Adipocyte (in vitro differentiated cells): ENCODE measurements around the gene ACY1.

Experiments used
- DNase-seq: peaks from one replicate; pipeline ENCODE4 v3.0.0-alpha.2; 2015; ENCODE audit warnings: low read depth
- H3K27me3 ChIP-seq: replicated peaks from 2 replicates; pipeline ENCODE4 v1.7.0; 2013; ENCODE audit warnings: mild to moderate bottlenecking, low read length, moderate library complexity; ENCODE audit not compliant: control insufficient read depth, insufficient read depth
- H3K36me3 ChIP-seq: 2 replicates; pipeline ENCODE4 v1.7.0; 2013; ENCODE audit warnings: low read length, mild to moderate bottlenecking, moderate library complexity; ENCODE audit not compliant: control insufficient read depth, insufficient read depth, severe bottlenecking
- H3K4me1 ChIP-seq: 2 replicates; pipeline ENCODE4 v1.7.0; 2013; ENCODE audit warnings: mild to moderate bottlenecking, low read length, moderate library complexity; ENCODE audit not compliant: control insufficient read depth, insufficient read depth
- H3K4me3 ChIP-seq: 2 replicates; pipeline ENCODE4 v1.7.0; 2013; ENCODE audit warnings: mild to moderate bottlenecking, low read length, moderate library complexity
- H3K9ac ChIP-seq: 2 replicates; pipeline ENCODE4 v1.7.0; 2013; ENCODE audit warnings: mild to moderate bottlenecking, low read length, moderate library complexity
- H3K9me3 ChIP-seq: 2 replicates; pipeline ENCODE4 v1.7.0; 2013; ENCODE audit warnings: mild to moderate bottlenecking, low read length, moderate library complexity; ENCODE audit not compliant: control insufficient read depth

ACY1 gene

GRCh38 chr3:51968170-51968775, 15.1 kb upstream of the ACY1 start:
- Histone ChIP-seq H3K9me3 (no peaks in the 10 kb centered on the region), H3K4me1 (peaks cover 10% of the 10 kb centered on the region), H3K4me3 (peak overlapping the region; percentile 84), H3K9ac (peak overlapping the region; percentile 90), H3K27me3 (no peaks in the 10 kb centered on the region), H3K36me3 (peaks cover 7% of the 10 kb centered on the region)
- DNase-seq: peak; percentile 32

GRCh38 chr3:51968883-51969678, 14.3 kb upstream of the ACY1 start:
- no peak for DNase-seq
- Histone ChIP-seq H3K36me3 (peaks cover 7% of the 10 kb centered on the region), H3K4me1 (peaks cover 12% of the 10 kb centered on the region), H3K9me3 (no peaks in the 10 kb centered on the region), H3K27me3 (no peaks in the 10 kb centered on the region), H3K4me3 (no peak overlapping the region), H3K9ac (no peak overlapping the region)

GRCh38 chr3:51969841-51970240, 13.5 kb upstream of the ACY1 start:
- Histone ChIP-seq H3K27me3 (no peaks in the 10 kb centered on the region), H3K9me3 (no peaks in the 10 kb centered on the region), H3K9ac (no peak overlapping the region), H3K4me1 (peaks cover 19% of the 10 kb centered on the region), H3K36me3 (peaks cover 7% of the 10 kb centered on the region), H3K4me3 (no peak overlapping the region)
- no peak for DNase-seq

GRCh38 chr3:51970606-51971300, 12.6 kb upstream of the ACY1 start:
- no peak for DNase-seq
- no peaks in the 10 kb centered on the region for H3K9me3 ChIP-seq
- H3K4me1 ChIP-seq: peaks cover 24% of the 10 kb centered on the region
- H3K36me3 ChIP-seq: peaks cover 7% of the 10 kb centered on the region
- H3K27me3 ChIP-seq: no peaks in the 10 kb centered on the region
- no peak overlapping the region for H3K4me3 ChIP-seq
- H3K9ac ChIP-seq: no peak overlapping the region

- no peak overlapping the region for H3K9ac ChIP-seq
- H3K27me3 ChIP-seq: no peaks in the 10 kb centered on the region
- H3K4me3 ChIP-seq: no peak overlapping the region
- peaks cover 25% of the 10 kb centered on the region for H3K4me1 ChIP-seq
- H3K9me3 ChIP-seq: no peaks in the 10 kb centered on the region
- no peak for DNase-seq
- peaks cover 7% of the 10 kb centered on the region for H3K36me3 ChIP-seq
These were observed 12.0 kb upstream of the ACY1 start for GRCh38 chr3:51971350-51971749.

- Histone ChIP-seq H3K27me3 (no peaks in the 10 kb centered on the region), H3K36me3 (peaks cover 7% of the 10 kb centered on the region), H3K9ac (peak overlapping the region; percentile 96), H3K4me1 (peaks cover 17% of the 10 kb centered on the region), H3K9me3 (no peaks in the 10 kb centered on the region), H3K4me3 (peak overlapping the region; percentile 97)
- no peak for DNase-seq
These were observed 8.9 kb upstream of the ACY1 start for GRCh38 chr3:51974277-51974962.

GRCh38 chr3:51974963-51975851, 8.1 kb upstream of the ACY1 start, which contains the start of gene ABHD14A:
Gene ABHD14A, plus strand, starts transcription at chr3:51975064. Its CDS starts 72 bp downstream, at chr3:51975136.
- H3K4me3 ChIP-seq: peak within 1 kb of the TSS; percentile 97
- H3K36me3 ChIP-seq: peaks cover 7% of the 10 kb centered on the region
- no peaks in the 10 kb centered on the region for H3K9me3 ChIP-seq
- H3K4me1 ChIP-seq: peaks cover 17% of the 10 kb centered on the region
- peak; percentile 85 for DNase-seq
- peak within 1 kb of the TSS; percentile 96 for H3K9ac ChIP-seq
- no peaks in the 10 kb centered on the region for H3K27me3 ChIP-seq

- H3K36me3 ChIP-seq: peaks cover 13% of the 10 kb centered on the region
- H3K4me1 ChIP-seq: peaks cover 17% of the 10 kb centered on the region
- peak overlapping the region; percentile 97 for H3K4me3 ChIP-seq
- peak; percentile 73 for DNase-seq
- no peaks in the 10 kb centered on the region for H3K27me3 ChIP-seq
- peak overlapping the region; percentile 96 for H3K9ac ChIP-seq
- H3K9me3 ChIP-seq: no peaks in the 10 kb centered on the region
These were observed 7.3 kb upstream of the ACY1 start for GRCh38 chr3:51975852-51976549.

GRCh38 chr3:51977446-51978142, 5.7 kb upstream of the ACY1 start:
- peaks cover 7% of the 10 kb centered on the region for H3K36me3 ChIP-seq
- no peak overlapping the region for H3K9ac ChIP-seq
- H3K4me1 ChIP-seq: peaks cover 24% of the 10 kb centered on the region
- H3K9me3 ChIP-seq: no peaks in the 10 kb centered on the region
- H3K27me3 ChIP-seq: no peaks in the 10 kb centered on the region
- H3K4me3 ChIP-seq: no peak overlapping the region
- DNase-seq: no peak
